GM19193 (cell line): ENCODE results near the gene NOX3.

Experiments used
- POLR2A ChIP-seq: IDR thresholded peaks from 4 replicates; pipeline ENCODE4 v1.6.1; 2011; ENCODE audit not compliant: insufficient read depth, insufficient read length; ENCODE audit errors: extremely low read depth

The NOX3 gene

GRCh38 chr6:155346957-155347356 is 108.7 kb downstream of the NOX3 start:
- no peak for TF ChIP-seq POLR2A
